Caco-2 (cell line): ENCODE results near the gene FGFR3. TPM values are rescaled to one million over a fixed set of nuclear protein-coding genes. Genes with fewer than 3 reads are reported as not detected.

Source experiments
- BruUV-seq: library from RNA; stranded (reverse); fragments of 400-500 nt; replicated peaks from 2 replicates; lab custom pipeline; 2021; lab: Mats Ljungman, UMichigan
- CTCF ChIA-PET: fragments of 300-600 bp; sonication (Branson Sonifier 250); formaldehyde crosslinking; loops from one replicate; lab custom pipeline; 2022; ENCODE audit warnings: antibody characterized with exemption; lab: Charles Lee
- POLR2A ChIA-PET: fragments of 300-600 bp; sonication (Branson Sonifier 250); formaldehyde crosslinking; loops from one replicate; lab custom pipeline; 2022; ENCODE audit warnings: antibody characterized with exemption; lab: Charles Lee
- DNase-seq, 2 experiments: peaks; one replicate each; pipeline versions ENCODE4 v3.0.0 to v3.0.0-alpha.2; 2020 to 2022
- H3K27me3 ChIP-seq: replicated peaks from 2 replicates; pipeline ENCODE4 v1.6.0; 2011; ENCODE audit warnings: low read length; ENCODE audit not compliant: control insufficient read depth, insufficient read depth
- H3K36me3 ChIP-seq: 2 replicates; pipeline ENCODE4 v1.5.1; 2011; ENCODE audit warnings: low read length; ENCODE audit not compliant: control insufficient read depth, insufficient read depth
- H3K4me1 ChIP-seq: fragments of 250-450 bp; sonication (Bioruptor Pico); 2 replicates; pipeline ENCODE4 v1.5.1; 2020; ENCODE audit warnings: mild to moderate bottlenecking
- H3K4me3 ChIP-seq: 2 replicates; pipeline ENCODE4 v1.5.1; 2011; ENCODE audit warnings: low read depth, mild to moderate bottlenecking, control low read depth, low read length
- H3K9me3 ChIP-seq: fragments of 250-450 bp; sonication (Bioruptor Pico); 2 replicates; pipeline ENCODE4 v1.5.1; 2020; ENCODE audit warnings: mild to moderate bottlenecking, moderate library complexity
- H3K27ac Mint-ChIP-seq: one replicate; pipeline ENCODE4 v1.8.0; 2022; ENCODE audit warnings: mixed read lengths; ENCODE audit not compliant: unreplicated experiment
- H3K27me3 Mint-ChIP-seq: one replicate; pipeline ENCODE4 v1.8.0; 2022; ENCODE audit warnings: mixed read lengths; ENCODE audit not compliant: insufficient read depth, unreplicated experiment
- H3K36me3 Mint-ChIP-seq: one replicate; pipeline ENCODE4 v1.8.0; 2022; ENCODE audit warnings: mild to moderate bottlenecking, mixed read lengths; ENCODE audit not compliant: insufficient read depth, unreplicated experiment
- H3K4me1 Mint-ChIP-seq: one replicate; pipeline ENCODE4 v1.8.0; 2022; ENCODE audit warnings: low read depth, mixed read lengths; ENCODE audit not compliant: unreplicated experiment
- H3K4me3 Mint-ChIP-seq: one replicate; pipeline ENCODE4 v1.8.0; 2022; ENCODE audit warnings: mild to moderate bottlenecking, moderate library complexity, mixed read lengths; ENCODE audit not compliant: unreplicated experiment
- H3K9me3 Mint-ChIP-seq: one replicate; pipeline ENCODE4 v1.8.0; 2022; ENCODE audit warnings: mixed read lengths; ENCODE audit not compliant: unreplicated experiment
- CTCF ChIP-seq, 2 experiments: fragments of 200-600 bp in 1 of 2; IDR thresholded peaks; 1 replicate in 1 of 2; 2 replicates in 1 of 2; pipeline versions ENCODE4 v1.5.1 to v1.8.0; 2011 to 2022; ENCODE audit warnings: antibody characterized with exemption in 1 of 2, control low read depth in 1 of 2, inconsistent platforms in 1 of 2, low read depth in 1 of 2, low read length in 1 of 2, mild to moderate bottlenecking in 1 of 2, moderate library complexity in 1 of 2; ENCODE audit not compliant: insufficient read depth in 1 of 2, severe bottlenecking in 1 of 2, unreplicated experiment in 1 of 2
- intact Hi-C: fragments of 100-400 bp; cut with micrococcal nuclease; formaldehyde crosslinking; loops from one replicate; pipeline ENCODE4 v1.10.0; 2022; ENCODE audit not compliant: unreplicated experiment
- total RNA-seq: library from RNA; stranded (reverse); gene quantifications from 2 replicates; pipeline ENCODE4 v1.2.3, GENCODE V29; 2022

The FGFR3 gene
- total RNA-seq, 1 experiment from 2014 or later: 132 TPM

- CTCF ChIA-PET: interaction anchor here (1.3 to 4.4 kb wide), 2 partner anchors 26 to 46 kb away, joined by 7 to 35 read pairs; no protein-coding TSS in a partner anchor
- H3K27me3 ChIP-seq: no peaks in the 10 kb centered on the region
- Mint-ChIP-seq H3K27me3 (no peaks in the 10 kb centered on the region), H3K4me1 (peaks cover 6% of the 10 kb centered on the region), H3K9me3 (no peaks in the 10 kb centered on the region), H3K36me3 (peaks cover 26% of the 10 kb centered on the region), H3K27ac (no peak overlapping the region), H3K4me3 (peak overlapping the region; percentile 68)
- no peak for DNase-seq
- POLR2A ChIA-PET: interaction anchor here (0.7 to 2.6 kb wide), 3 partner anchors 26 to 73 kb away, joined by 3 to 8 read pairs (median 6); partner anchors contain the start of gene TACC3
- H3K36me3 ChIP-seq: peaks cover 2% of the 10 kb centered on the region
- intact Hi-C loops: loop anchor here (2.0 kb wide), 1 partner anchor 63 kb away; the partner anchor contains the start of gene LETM1
- peaks cover 36% of the 10 kb centered on the region for H3K4me1 ChIP-seq
- BruUV-seq: no TSS peak
- no peaks in the 10 kb centered on the region for H3K9me3 ChIP-seq
- peak overlapping the region; percentile 73 for H3K4me3 ChIP-seq
- TF ChIP-seq CTCF (IDR thresholded peaks at IDR 0.05; ENCODE audit: insufficient read depth in 1 of 2, low read depth in 1 of 2, low read length in 1 of 2, severe bottlenecking in 1 of 2, unreplicated experiment in 1 of 2): no peak
Observed at GRCh38 chr4:1793940-1794808, 1.1 kb downstream of the FGFR3 start.

DNA sequence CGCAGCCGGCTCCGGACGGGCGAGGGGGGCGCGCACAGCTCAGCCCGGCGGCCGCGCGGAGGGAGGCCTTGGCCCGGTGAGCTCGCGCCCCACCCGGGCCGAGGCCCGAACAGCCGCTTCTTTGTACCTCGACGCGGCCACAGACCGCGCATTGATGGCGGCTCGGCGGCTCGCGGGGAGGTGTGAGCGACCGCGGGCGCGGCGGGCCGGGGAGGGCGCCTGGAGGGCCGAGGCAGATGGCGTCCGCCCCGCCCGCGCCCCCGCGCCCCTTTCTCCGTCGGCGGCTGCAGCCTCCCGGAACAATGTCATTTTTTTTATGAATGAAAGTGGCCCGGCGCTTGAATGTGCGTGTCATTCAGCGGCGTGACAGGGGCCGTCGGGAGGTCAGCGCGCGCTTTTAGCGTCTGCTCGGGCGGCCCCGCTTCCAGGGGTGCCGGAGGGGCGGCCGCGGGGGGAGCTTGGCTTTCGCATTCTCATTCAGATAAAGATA lies 1.8 kb downstream of the FGFR3 start:
- POLR2A ChIA-PET: interaction anchor here (0.7 to 2.6 kb wide), 6 partner anchors 15 to 83 kb away, joined by 3 to 11 read pairs (median 6); partner anchors contain the start of genes SLBP, TACC3 and TMEM129
- H3K27me3 Mint-ChIP-seq: no peaks in the 10 kb centered on the region
- H3K4me3 ChIP-seq: peak overlapping the region; percentile 73

More for the DNA sequence above, 1.8 kb downstream of the FGFR3 start:
- CTCF ChIA-PET: interaction anchor here (0.6 to 4.4 kb wide), 7 partner anchors 15 to 1140 kb away, joined by 3 to 35 read pairs (median 5); no protein-coding TSS in a partner anchor
- Mint-ChIP-seq H3K9me3 (no peaks in the 10 kb centered on the region), H3K27ac (no peak overlapping the region), H3K4me3 (peak overlapping the region; percentile 68), H3K4me1 (peaks cover 6% of the 10 kb centered on the region), H3K36me3 (peaks cover 33% of the 10 kb centered on the region)
- BruUV-seq: no TSS peak
- Histone ChIP-seq H3K9me3 (no peaks in the 10 kb centered on the region), H3K36me3 (peaks cover 2% of the 10 kb centered on the region), H3K27me3 (no peaks in the 10 kb centered on the region), H3K4me1 (peaks cover 36% of the 10 kb centered on the region)
- no peak for TF ChIP-seq CTCF (IDR thresholded peaks at IDR 0.05; ENCODE audit: insufficient read depth in 1 of 2, low read depth in 1 of 2, low read length in 1 of 2, severe bottlenecking in 1 of 2, unreplicated experiment in 1 of 2)
- intact Hi-C loops: loop anchor here (1.0 to 2.0 kb wide), 3 partner anchors 15 to 62 kb away; partner anchors contain the start of gene LETM1
- DNase-seq: no peak
